GM21619 (cell line): Measurements from ENCODE around the gene CCDC85C.
A peak's percentile ranks its signal among the peaks of the same experiment; 100 is the strongest.

Source experiments
- ATAC-seq: cut with Tn5 transposase; IDR thresholded peaks from one replicate; pipeline ENCODE4 v1.9.1; 2021; ENCODE audit not compliant: unreplicated experiment

Gene CCDC85C

GRCh38 chr14:99630202-99630601 is 26.2 kb upstream of the CCDC85C start:
- ATAC-seq: no peak

- peak; percentile 64 for ATAC-seq
Measured at GRCh38 chr14:99628887-99629618, 25.0 kb upstream of the CCDC85C start.

- ATAC-seq: no peak
Measured at GRCh38 chr14:99627510-99628381, 23.7 kb upstream of the CCDC85C start.

GRCh38 chr14:99627100-99627499 is 23.1 kb upstream of the CCDC85C start:
- ATAC-seq: no peak

- no peak for ATAC-seq
Measured at GRCh38 chr14:99626041-99626648, 22.1 kb upstream of the CCDC85C start.

GRCh38 chr14:99625476-99625875 is 21.5 kb upstream of the CCDC85C start:
- no peak for ATAC-seq

- ATAC-seq: no peak
Measured at GRCh38 chr14:99624971-99625370, 21.0 kb upstream of the CCDC85C start.

- ATAC-seq: no peak
Measured at GRCh38 chr14:99624024-99624423, 20.0 kb upstream of the CCDC85C start.

- no peak for ATAC-seq
Measured at GRCh38 chr14:99621948-99622347, 17.9 kb upstream of the CCDC85C start.

- ATAC-seq: no peak
Measured at GRCh38 chr14:99619835-99620834, 16.1 kb upstream of the CCDC85C start.

- ATAC-seq: no peak
Measured at GRCh38 chr14:99616832-99617800, 13.1 kb upstream of the CCDC85C start.

GRCh38 chr14:99615497-99616157 is 11.6 kb upstream of the CCDC85C start:
- no peak for ATAC-seq

GRCh38 chr14:99612738-99613330 is 8.8 kb upstream of the CCDC85C start:
- no peak for ATAC-seq

- ATAC-seq: no peak
Measured at GRCh38 chr14:99612071-99612737, 8.2 kb upstream of the CCDC85C start.

GRCh38 chr14:99611646-99612045 is 7.6 kb upstream of the CCDC85C start:
- no peak for ATAC-seq

GRCh38 chr14:99609245-99610170 is 5.5 kb upstream of the CCDC85C start:
- ATAC-seq: no peak

- no peak for ATAC-seq
Measured at GRCh38 chr14:99608591-99608990, 4.6 kb upstream of the CCDC85C start.
